Ascending aorta (tissue), 2 donors: ENCODE measurements around the gene UIMC1. TPM values are rescaled to one million over a fixed set of nuclear protein-coding genes. Genes with fewer than 3 reads are reported as not detected.

Experiments
- DNase-seq, 2 donors: peaks; one replicate each; pipeline ENCODE4 v3.0.0-alpha.2; 2019; ENCODE audit warnings: low spot score in 2 of 2
- H3K27ac ChIP-seq, 2 donors: fragments of 200-600 bp; sonication (generic); one replicate each; pipeline ENCODE4 v1.5.1; 2016 to 2017; ENCODE audit warnings: mild to moderate bottlenecking in 1 of 2
- H3K27me3 ChIP-seq: fragments of 200-600 bp; sonication (generic); one replicate; pipeline ENCODE4 v1.5.1; 2017
- H3K36me3 ChIP-seq, 2 donors: fragments of 200-600 bp; sonication (generic); one replicate each; pipeline ENCODE4 v1.5.1; 2016
- H3K4me1 ChIP-seq, 2 donors: fragments of 200-600 bp; sonication (generic); one replicate each; pipeline ENCODE4 v1.5.1; 2016 to 2017; ENCODE audit warnings: mild to moderate bottlenecking in 1 of 2
- H3K4me3 ChIP-seq, 2 donors: fragments of 200-600 bp; sonication (generic); one replicate each; pipeline ENCODE4 v1.5.1; 2016 to 2017; ENCODE audit warnings: mild to moderate bottlenecking in 1 of 2
- H3K9me3 ChIP-seq, 2 donors: fragments of 200-600 bp; sonication (generic); one replicate each; pipeline ENCODE4 v1.5.1; 2016
- CTCF ChIP-seq, 3 experiments: fragments of 200-600 bp in 2 of 3; fragments of 450-650 bp in 1 of 3; sonication (generic) in 2 of 3; IDR thresholded peaks; one replicate each; pipeline ENCODE4 v1.5.1; 2016 to 2019; ENCODE audit warnings: antibody characterized with exemption in 3 of 3, mild to moderate bottlenecking in 1 of 3, moderate library complexity in 1 of 3
- intact Hi-C: fragments of 100-400 bp; cut with DNase I; formaldehyde crosslinking; loops from one replicate; pipeline ENCODE4 v1.15.1; 2023
- total RNA-seq: library from RNA; depleted of rRNA; stranded (reverse); fragments of >200 nt; gene quantifications from one replicate; pipeline ENCODE4 v1.1.0, GENCODE V29; 2016

Gene UIMC1
- total RNA-seq, 1 donor from 2014 or later: 32.5 TPM

DNA sequence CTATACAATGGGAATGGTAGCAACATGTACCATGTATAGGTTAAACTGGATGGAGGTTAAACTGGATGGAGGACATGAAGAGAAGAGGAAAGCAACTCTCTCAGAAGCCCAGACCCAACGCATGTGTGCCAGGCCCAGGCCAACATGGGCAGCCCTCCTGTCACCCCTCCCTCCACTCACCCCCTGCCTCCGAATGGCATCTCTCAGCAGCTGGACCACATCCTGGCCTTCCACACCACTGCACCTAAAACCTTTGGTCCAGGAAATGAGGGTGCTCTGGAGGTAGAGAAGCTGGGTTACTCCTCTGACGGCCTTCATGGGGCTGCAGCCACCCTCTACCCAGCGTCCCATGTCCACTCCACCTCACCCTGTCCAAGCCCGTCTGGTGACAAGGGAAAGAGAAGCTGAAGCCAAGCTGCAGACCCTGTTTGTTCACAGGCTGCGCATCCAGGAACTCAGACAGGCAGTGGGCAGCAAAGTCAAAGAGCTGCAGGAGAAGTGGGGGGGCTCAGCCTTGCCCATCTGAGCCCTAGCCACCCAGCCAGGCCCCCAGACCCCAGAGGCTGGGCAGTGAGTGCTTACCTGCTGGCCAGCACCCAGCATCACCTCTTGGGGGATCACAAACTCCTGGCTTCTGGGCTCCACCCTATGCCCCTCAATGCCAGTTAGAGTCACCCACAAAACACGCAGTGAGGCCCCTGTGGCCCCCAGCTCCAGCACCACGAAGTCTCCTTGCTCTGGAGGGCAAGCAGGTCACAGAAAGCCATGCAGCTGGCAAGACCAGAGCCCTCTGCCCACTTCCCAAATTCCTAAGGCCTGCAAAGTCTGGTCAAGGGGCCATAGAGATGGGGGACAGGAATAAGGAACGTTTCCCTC is 115.9 kb downstream of the UIMC1 start:
- H3K27ac ChIP-seq: no peak overlapping the region
- DNase-seq: peak in 1 of 2 donors; percentile 46
- TF ChIP-seq CTCF (IDR thresholded peaks at IDR 0.05): no peak
- intact Hi-C loops: no loop called here
- no peaks in the 10 kb centered on the region for H3K9me3 ChIP-seq
- no peaks in the 10 kb centered on the region for H3K27me3 ChIP-seq
- H3K4me3 ChIP-seq: no peak overlapping the region
- no peaks in the 10 kb centered on the region for H3K4me1 ChIP-seq
- no peaks in the 10 kb centered on the region for H3K36me3 ChIP-seq

DNA sequence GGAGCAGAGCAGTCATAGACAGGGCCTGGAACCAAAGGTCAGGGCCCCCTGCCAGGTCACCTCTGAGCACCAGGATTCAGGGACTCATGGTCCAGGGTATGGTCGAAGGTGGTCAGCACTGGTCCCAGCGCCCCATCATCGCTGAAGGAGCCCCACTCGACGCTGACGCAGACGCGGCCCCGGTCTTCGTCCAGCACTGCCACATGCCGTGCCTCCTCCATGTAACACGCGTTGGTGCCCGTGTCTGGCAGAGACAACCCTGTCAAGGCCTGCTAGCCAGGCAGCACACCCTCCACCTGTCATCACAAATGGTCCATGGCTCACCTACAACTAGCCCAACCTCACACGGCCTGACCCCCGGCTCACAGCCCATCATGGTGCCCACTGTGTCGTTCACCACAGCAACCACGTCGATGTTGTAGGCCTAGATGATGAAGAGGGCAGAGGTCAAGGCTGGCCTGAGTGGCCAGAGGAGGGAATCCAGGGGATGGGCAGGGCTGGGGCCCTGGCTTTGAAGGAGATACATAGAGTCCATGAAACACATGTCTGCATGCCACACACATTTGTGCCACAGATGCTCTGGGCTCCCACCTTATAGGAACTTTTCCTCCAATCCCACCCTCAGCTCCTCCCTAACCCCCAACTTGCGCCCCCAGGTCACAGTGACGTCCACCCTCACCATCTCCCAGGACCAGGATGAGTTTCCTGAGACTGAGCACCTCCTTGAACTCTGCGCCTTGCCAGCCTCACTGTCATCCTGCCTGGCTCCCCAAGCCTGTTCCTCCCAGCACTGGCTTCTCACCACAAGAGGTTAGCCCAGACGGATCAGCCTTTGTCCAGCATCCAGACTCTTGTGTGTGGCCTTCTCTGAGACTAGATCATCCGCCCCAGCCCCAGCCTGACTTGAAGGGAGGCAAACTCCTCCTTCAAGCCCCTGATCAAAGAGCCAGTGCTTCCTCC is 117.0 kb downstream of the UIMC1 start:
- Histone ChIP-seq H3K36me3 (no peaks in the 10 kb centered on the region), H3K27me3 (no peaks in the 10 kb centered on the region), H3K27ac (no peak overlapping the region), H3K9me3 (no peaks in the 10 kb centered on the region), H3K4me3 (no peak overlapping the region), H3K4me1 (no peaks in the 10 kb centered on the region)
- intact Hi-C loops: no loop called here
- DNase-seq: peak in 1 of 2 donors; percentile 54
- no peak for TF ChIP-seq CTCF (IDR thresholded peaks at IDR 0.05)

GRCh38 chr5:176888865-176889165 is 117.8 kb downstream of the UIMC1 start:
- Histone ChIP-seq H3K27me3 (no peaks in the 10 kb centered on the region), H3K4me3 (no peak overlapping the region), H3K27ac (no peak overlapping the region), H3K36me3 (no peaks in the 10 kb centered on the region), H3K9me3 (no peaks in the 10 kb centered on the region), H3K4me1 (no peaks in the 10 kb centered on the region)
- intact Hi-C loops: no loop called here
- no peak for TF ChIP-seq CTCF (IDR thresholded peaks at IDR 0.05)
- no peak for DNase-seq

DNA sequence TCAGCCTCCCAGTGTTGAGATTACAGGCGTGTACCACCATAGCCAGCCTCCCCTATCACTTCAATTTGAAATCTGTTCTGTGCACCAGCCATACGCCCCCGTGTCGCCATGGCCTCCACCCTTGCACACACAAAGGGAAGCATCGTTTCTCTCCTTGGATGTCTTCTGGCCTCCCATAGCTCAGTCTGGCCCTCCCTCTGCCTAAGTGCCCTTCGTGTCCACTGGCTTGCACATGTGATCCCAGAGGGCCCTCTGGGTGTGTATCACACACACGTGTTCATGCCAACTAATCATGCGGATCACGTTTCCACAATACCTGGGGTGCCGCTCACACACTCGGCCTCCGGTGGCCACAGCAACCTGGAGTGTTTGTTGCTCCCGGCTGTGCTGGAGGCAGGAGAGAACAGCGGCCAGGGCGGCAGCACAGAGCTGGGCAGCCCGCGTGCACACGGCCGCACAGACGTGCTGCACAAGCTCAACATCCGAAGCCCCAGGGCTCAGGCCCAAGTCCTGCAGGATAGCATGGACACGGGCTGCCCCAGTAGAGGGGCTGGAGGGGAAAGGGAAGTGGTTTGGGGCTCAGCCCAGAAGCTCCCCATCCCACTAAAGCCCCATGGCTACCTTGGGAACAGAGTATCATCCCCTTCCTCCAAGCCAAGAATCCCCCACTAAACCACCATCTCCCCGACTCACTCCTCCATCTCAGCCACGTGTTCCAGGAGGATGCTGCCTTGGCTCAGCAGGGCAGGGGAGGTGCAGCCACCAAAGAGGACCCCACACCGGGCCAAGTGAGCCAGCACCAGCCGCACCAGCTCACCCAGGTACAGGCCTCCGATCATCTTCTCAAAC is 118.3 kb downstream of the UIMC1 start:
- no peaks in the 10 kb centered on the region for H3K4me1 ChIP-seq
- no peak for DNase-seq
- intact Hi-C loops: no loop called here
- H3K27me3 ChIP-seq: no peaks in the 10 kb centered on the region
- no peak for TF ChIP-seq CTCF (IDR thresholded peaks at IDR 0.05)
- no peak overlapping the region for H3K4me3 ChIP-seq
- no peaks in the 10 kb centered on the region for H3K9me3 ChIP-seq
- no peaks in the 10 kb centered on the region for H3K36me3 ChIP-seq
- H3K27ac ChIP-seq: no peak overlapping the region

DNA sequence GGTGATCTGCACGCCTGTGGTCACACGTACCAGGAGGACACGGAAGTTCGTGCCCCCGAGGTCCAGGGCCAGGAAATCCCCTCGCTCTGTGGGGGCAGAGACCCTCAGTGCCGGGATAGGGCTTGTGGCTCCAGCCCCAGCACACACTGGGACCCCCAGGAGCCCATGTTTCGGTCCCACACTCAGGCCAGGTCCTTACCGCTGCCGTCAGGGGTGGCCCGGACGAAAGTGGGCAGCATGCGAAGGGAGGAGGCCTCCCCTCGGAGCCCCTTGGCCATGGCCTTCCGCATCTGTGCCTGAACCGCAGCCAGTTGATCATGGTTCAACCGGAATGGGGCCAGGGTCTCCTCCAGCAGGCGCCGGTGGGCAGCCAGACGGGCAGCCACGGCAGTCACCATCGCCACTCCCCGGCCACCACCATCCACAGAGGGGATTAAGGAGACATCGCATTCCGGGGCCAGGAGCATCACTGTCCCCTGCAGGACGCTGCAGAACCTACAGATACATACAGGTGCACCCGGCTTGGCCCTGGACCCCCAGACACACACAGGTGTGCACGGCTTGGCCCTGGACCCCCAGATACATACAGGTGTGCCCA is 119.2 kb downstream of the UIMC1 start:
- Histone ChIP-seq H3K27ac (no peak overlapping the region), H3K9me3 (no peaks in the 10 kb centered on the region), H3K4me1 (no peaks in the 10 kb centered on the region), H3K4me3 (no peak overlapping the region), H3K36me3 (no peaks in the 10 kb centered on the region), H3K27me3 (no peaks in the 10 kb centered on the region)
- no peak for DNase-seq
- TF ChIP-seq CTCF (IDR thresholded peaks at IDR 0.05): no peak
- intact Hi-C loops: no loop called here
